ENCODE data around the gene RNF114.
"Not testable (repeated sequence)": the region's sequence is repeated elsewhere in the genome, so short reads cannot be mapped to it uniquely, and the experiment has no call there.

The RNF114 gene, protein sequence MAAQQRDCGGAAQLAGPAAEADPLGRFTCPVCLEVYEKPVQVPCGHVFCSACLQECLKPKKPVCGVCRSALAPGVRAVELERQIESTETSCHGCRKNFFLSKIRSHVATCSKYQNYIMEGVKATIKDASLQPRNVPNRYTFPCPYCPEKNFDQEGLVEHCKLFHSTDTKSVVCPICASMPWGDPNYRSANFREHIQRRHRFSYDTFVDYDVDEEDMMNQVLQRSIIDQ

DNA sequence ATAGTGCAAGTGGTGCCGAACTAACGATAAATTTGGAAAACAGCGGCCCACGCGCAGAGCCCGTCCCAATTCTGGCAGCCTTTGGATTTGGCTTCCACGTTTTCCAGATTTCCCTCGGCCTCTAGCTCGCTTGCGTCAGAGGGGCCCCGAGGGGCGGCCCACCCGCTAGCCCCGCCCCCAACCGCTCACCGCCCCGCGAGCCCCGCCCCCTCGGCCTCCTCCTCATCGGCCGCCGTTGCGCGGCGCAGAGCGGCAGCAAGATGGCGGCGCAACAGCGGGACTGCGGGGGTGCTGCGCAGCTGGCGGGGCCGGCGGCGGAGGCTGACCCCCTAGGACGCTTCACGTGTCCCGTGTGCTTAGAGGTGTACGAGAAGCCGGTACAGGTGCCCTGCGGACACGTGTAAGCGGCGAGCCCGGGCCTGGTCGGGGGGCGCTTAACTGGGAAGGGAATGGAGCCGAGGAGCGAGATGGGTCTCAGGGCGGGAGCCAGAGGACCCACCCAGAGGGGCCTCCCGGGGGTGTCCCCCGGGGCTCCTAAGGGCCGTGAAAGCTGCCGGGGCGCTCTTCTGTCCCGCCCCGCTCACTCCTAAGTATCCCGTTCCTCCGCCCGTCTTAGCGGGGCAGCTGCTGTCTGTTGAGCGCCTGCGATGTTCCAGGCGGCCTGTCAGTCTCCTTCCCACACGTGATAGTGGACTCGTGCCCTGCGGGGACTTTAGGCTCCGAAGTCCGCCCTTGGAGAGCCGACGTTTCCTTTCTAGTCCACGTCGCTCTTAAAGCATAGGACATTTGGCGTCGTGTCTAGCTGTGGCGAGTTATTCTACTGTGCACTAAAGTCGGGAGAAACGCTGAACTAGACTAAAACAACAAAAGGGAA, at the start of gene RNF114:
TSS of gene RNF114 (plus strand) at position 245 of the 874 bp plus-strand sequence. CDS start at position 261, 16 bp downstream.
- DNase-seq, result peak; percentile 88 to 89

DNA sequence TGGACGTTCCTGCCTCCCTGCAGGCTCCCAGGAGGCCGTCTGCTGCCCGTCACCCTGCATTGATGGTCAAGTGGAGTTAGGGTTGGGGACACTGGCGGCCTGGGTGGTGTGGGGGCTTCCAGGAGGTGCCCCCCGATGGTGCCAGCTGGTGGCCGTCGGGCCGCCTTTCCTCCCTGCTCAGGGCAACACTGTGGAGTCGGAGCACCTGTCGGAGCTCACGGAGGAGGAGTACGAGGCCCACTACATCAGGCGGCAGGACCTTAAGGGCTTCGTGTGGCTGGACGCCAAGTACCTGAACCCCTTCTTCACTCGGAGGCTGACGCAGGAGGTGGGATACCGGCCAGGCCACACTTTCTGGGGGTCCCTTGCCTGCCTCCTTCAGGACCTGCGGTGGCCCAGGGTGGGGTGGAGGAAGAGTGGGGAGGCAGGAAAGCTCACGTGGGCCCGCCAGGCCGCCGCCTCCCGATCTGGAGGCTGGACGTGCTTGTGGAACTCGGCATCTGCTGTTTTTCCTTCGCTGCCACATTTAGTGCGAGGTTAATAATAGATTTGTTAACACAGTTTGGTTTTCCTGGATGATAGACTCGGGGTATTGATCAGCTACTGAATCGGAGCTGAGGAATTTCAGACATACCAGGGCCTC, 49.5 kb upstream of the RNF114 start:
- no peak for DNase-seq

DNA sequence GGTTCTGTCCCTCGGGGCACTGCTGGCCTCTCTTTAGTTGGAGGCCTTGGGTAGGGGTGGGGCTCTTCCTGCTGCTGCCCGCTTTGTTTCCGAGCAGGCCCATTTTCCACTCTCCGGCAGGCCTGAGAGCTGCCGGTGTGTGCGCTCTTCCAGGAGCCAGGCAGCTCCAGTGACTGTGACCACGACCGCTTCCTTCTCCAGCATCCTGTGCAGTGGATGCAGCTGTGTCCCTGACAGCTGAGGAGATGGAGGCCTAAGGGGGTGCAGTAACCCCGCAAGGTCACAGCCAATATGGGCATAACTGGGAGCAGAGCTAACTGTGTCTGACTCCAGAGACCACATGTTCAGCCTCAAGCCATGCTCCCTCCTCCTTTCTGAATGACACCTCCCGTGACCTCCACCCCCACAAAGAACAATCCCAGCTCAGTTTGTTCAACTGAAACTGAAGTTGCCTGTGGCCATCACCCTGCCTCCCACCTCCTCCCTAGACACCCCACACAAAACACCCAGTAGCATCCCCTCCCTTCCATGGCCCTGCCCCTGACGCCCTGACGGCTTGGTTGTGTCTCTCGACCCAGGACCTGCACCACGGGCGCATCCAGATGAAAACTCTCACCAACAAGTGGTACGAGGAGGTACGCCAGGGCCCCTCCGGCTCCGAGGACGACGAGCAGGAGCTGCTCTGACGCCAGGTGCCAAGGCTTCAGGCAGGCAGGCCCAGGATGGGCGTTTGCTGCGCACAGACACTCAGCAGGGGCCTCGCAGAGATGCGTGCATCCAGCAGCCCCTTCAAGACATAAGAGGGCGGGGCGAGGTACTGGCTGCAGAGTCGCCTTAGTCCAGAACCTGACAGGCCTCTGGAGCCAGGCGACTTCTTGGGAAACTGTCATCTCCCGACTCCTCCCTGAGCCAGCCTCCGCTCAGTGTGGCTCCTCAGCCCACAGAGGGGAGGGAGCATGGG, 48.7 kb upstream of the RNF114 start:
- no peak for DNase-seq

DNA sequence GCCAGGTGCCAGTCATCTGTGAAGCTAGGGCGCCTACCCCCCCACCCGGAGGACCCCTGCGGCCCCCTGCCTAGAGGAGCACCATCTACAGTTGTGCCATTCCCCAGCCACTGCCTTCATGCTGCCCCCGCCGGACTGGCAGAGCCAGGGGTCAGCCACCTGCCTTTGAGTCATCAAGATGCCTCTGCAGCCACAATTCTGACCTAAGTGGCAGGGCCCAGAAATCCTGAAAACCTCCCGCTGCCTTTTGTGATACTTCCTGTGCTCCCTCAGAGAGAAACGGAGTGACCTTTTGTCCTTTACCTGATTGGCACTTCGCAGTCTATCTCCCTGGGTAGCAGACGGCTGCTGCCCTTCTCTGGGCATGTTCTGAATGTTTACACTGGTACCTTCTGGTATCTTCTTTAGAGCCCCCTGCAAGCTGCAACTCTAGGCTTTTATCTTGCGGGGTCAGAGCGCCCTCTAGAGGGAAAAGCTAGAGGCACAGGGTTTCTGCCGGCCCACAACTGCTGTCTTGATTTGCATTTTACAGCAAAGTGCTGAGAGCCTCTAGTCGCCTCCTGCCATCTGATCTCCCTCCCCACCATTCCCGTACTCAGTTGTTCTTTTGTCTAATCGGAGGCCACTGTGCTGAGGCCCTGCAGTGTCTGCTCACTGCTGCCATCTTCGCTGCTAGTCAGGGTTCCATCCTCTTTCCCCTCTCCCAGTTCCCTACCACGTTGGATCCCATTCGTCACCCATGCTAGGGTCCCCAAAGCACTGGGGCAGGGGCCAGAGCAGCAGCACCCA, 47.8 kb upstream of the RNF114 start:
- DNase-seq, result peak; percentile 39 to 41

DNA sequence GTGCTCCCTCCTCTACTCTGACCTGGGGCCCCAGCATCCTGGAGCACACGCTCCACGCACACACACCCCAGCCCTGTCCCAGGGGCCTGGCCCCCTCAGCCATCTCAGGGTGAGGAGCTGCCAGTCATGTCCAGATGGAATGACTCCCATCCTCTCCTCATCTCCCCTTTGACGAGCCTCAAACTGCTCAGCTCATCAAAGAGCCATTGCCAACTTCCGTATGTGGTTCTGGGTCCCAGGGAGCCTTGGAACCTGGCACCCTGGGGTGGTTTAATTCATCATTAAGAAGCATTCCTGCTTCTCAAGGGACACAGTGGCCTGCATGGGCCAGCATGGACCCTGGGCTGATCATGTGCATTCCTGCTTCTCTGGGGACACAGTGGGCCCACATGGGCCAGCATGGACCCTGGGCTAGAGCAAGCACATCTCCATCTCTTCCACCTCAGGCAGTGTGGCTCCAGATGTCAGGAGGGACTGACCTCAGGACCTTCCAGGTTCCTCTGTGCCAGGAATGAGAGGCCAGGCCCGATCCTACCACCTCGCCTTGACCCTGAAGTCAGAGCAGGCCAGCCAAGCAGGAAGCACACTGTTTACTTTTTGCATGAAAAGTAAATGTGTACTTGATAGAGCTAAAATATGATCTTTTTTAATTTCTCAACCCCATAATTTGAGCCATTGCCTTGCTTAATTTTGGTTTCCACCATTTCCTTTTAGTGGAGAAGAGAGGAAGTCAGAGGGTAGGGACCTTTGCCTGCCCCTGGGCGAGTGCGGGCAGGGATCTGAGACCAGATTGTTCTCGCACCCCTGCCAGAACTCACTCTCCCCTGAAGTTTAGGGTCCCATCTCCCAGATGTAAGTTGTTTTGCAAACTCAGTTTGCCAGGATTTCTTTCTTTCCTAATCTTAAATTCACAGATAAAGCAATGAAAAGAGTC, 46.9 kb upstream of the RNF114 start:
- DNase-seq, result no peak

DNA sequence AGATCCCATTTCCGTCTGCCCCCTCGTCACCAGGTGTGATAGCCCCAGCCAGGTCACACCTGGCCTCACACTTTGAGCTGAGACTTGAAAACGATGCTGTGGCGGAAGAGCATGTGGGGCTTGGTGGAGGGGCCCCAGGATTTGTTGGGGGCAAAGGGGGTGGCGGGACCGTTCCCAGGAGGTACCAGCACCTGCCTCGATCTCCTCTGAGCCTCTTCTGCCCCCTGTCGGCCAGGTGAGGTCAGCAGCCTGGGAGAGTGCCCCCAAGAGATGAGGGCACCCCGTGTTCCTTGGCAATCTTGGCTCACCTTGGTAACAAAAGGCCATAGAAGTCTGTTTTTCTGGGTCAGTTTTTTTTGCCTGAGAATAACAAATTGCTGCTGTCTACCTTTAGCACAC, 46.3 kb upstream of the RNF114 start:
- no peak for DNase-seq

DNA sequence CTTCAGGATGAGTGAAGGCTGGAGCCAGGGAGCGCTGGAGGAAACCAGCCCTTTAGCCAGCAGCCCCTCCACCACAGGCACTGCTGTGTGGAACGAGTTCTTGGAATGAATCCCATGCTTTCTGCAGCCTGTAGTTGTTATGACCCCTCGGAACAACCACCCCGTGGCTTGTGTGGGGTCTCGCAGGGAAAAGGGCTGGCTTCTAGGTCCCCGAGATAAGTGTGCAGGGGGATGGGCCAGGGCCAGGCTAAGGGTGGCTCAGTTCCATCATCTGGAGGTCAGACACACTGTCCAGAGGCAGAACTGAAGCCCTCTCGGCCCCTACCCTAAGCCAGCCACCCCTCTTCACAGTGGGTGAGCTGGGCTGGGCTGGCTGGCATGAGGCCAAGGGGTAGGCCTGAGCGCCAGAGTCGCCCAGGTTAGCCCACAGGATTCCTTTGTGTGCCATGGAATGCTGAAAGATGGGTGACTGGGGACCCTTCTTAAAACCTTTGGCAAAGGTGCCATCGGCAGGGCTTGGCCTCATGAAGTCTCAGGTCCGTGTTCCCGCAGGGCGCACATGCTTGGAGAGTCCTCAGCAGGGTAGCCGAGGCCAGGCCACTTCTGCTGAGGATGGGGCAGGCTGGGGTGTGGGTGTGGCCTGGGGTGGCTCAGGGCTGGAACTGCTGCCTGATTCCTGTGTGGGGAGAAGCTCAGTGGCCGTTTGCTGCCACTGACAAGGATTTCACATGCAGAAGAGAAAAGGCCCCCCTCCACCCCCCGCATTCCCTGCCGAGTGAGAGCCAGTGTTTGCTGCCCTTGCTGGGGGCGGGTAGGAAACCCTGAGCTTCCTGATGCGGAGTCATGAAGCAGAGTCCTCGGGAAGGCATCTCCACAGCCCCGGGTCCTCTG, 45.5 kb upstream of the RNF114 start:
- no peak for DNase-seq

DNA sequence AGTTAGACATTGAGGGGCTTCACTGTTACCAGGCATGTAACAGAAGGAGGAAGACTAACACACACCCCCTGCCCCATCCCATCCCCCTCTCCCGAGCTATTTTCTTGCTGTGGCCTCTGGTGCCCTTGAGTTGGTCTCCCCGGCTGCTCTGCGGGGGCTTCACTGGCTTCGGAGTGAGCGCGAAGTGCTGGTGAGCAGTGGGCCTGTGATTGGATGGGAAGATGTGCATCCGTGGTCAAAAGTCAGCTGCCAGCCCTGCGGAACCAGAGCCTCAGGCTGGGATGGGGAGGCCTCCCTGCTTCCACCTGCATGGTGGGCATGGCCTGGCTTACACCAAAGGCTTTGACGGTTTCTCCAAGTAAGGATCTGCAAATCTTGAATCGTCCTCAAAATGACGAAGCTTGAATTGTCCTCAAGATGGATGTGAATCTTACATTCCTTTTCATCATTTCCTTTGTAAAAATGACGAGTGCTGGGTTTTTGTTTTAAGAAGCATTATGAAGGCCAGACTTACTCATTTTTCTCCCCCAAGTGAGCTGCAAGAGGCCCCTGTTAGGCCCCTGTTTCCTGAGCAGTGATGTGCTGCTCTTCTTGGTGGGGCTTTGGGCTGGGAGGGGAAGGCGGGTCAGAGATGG, 44.6 kb upstream of the RNF114 start:
- no peak for DNase-seq

DNA sequence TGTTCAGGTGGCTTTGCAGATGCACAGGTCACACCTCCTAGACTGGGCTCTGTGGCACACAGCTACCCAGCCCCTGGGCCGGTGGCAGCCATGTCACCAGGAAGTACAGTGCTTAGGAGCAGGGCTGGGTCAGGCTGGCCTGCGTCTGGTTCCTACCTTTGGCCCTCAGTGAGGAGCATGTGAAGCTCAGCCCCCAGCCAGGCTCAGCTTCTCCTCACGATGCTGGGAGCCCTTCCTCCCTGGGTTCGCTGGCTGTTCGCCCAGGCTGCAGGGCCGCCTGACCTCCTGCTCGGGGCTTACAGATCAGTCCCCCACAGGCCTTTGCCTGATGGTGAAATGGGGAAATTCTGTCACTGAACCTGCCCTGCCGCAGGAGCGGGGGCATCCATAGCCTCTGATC, 43.9 kb upstream of the RNF114 start:
- no peak for DNase-seq

DNA sequence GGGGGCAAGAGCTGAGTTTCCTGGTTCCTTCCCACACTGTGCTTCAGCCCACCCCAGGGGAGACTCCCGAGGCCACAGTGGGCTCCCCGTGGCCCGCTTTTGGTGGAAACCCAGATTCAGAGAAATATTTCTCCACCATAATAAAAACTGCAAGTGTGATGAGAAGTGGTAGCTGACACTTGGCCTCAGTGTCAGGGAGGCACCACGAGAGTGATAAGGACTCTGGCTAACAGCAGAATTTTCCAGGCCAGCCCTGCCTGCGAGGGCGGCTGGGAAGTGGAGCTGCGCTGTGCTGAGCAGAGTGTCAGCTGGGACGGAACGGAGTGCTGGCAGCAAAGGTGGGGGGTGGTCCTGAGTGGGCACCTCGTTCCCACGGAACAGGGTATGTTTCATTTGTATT, 43.4 kb upstream of the RNF114 start:
- no peak for DNase-seq

DNA sequence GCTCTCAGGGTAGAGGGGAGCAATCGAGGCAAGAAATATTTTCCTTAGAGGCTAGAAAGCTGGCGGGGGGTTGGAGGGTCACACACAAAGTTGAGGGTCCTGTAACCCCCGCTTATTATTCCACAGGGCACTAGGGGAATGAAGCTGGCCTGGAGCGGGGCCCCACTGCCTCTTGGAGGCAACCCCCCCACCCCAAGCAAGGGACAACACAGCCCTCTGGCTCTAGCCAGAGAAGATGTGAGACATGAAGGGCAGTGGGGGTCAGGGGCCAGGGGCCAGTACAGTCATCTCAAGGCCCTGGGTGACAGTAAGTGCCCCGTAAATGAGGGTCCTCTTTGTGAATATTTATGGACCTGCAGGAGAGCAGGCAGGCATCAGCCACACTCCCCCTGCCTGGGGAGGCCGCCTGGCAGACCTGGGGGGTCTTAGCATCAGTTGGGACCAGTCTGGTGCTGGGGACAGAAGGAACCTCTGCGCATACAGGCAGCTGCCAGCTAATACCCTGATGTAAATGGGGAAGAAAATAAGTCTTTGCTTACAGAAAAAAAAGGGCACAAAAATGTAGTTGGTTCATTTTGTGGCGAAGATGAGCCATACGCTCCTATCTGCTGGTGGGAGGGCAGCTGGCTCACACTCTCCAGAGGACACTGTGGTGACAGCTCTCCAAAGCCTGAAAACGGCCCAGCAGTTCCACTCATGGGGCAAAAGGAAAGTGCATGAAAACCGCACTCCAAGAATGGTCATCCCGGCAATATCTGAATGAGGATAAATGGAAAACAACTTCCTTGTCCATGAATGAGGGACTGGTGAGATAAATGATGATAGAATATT, 42.7 kb upstream of the RNF114 start:
- DNase-seq, result peak; percentile 24 to 36

DNA sequence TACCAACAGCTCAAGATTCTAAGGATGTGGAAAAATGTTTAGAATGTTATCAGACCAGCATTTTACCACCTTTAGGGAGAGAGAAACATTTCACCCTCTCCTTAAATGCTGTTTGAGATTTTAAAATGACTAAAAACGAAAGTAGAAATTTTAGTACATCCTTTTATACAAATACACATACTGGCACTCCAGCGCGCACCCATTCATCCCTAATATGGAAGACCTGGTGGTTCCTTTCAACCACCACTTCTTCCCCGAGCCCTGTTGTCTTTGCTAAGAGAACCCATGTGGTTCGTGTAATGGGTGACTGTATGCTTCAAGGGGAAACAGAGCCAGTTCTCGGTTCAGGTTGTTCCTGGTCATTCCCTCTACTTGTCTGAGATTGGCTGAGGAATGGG, 42.1 kb upstream of the RNF114 start:
- DNase-seq, result no peak

DNA sequence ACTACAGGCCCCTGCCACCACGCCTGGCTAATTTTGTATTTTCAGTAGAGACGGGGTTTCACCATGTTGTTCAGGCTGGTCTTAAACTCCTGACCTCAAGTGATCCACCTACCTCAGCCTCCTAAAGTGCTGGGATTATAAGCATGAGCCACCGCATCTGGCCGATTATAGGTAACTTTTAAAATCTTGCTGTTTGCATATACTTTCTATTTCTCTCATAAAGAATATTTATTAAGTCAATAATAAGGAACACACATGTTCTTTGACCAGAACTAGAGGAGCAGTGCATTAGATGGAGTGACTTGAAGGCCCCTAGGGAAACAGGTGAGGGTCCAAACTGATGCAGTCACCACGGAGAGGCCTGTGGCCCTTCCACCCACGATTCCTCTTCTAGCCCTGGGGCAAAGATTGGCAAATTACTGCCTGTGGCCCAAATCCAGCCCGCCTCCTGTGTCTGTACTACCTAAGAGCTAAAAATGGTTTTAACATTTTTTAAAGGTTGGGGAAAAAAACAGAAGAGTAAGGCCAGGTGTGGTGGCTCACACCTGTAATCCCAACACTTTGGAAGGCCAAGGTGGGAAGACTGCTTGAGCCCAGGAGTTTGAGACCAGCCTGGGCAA, 40.6 kb upstream of the RNF114 start:
- not testable (repeated sequence) for DNase-seq

DNA sequence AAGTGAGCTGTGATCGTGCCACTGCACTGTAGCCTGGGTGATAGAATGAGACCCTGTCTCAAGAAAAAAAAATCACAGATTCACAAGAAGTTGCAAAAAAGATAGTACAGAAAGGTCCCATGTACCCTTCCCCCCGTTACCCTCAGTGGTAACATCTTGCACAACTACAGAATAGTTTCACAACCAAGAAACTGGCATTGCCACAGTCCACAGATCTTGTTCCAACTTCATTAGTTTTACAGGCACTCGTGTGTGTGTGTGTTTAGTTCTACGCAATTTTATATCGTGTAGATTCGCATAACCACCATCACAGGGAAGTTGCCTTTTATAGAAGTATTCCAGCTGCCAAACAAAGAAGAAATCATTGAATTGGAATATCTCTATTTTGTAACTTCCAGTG, 40.0 kb upstream of the RNF114 start:
- DNase-seq, result no peak

DNA sequence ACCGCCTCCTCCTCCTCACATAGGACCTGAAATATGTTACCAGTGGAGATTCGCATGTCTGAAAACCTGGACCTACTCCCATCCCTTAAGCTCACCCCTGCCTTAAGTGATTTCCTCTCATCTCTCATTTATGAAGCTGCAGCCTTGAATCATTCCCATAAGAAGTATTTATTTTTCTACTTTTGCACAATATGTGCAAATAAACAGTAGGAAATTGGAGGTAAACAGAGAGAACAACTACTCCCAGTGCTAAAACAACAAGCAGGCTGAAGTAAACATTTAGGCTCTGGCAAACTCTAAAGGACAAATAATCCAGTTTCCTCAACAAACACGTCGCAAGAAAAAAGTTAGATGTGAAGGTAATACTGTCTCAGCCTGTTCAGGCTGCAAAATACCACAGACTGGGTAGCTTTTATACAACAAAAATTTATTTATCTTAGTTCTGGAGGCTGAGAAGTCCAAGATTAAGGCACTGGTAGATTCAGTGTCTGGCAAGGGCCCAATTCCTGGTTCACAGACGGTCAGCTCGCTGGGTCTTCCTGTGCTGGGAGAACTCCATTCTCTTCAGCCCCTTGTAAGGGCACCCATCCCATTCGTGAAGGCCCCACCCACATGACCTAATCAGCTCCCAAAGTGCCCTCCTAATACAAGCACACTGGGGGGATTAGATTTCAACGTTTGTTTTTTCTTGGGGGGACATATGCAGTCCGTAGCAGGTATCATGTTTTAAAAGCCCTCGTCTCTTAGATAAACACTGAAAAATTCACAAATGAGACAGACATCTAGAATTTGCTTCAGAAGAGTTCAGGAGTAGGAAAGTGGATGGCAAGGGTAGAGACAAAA, 36.4 kb upstream of the RNF114 start:
- DNase-seq, result no peak

DNA sequence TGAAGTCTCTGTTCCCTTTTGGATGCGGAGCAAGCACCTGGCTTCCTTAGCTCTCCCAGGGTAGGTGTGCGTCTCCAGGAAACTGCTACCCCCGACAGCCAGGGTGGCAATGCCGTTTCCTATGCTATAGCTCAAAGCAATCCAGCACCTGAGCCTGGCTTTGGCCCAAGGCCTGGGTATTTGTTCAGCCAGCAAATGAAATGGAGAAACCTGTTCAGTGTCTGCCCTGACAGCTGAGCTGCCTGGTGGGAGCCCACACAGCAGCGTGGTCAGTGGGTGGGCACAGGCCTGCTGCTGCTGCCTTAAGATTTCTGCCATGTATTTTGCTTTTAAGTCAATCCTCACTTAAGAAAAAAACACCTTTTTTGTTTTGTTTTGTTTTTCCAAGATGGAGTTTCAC, 34.6 kb upstream of the RNF114 start:
- no peak for DNase-seq

Measured in activated CD4-positive, alpha-beta T cell treated with anti-CD3 and anti-CD28 coated beads, Interleukin-2, amount 50 U/mL, for 4 hours (primary cell).